ENCODE data around the gene IFITM10. TPM values are rescaled to one million over a fixed set of nuclear protein-coding genes. Genes with fewer than 3 reads are reported as not detected.

IFITM10 gene
- polyA plus RNA-seq, 1 experiment, result 0.04 TPM

GRCh38 chr11:1738380-1738779 is 12.0 kb downstream of the IFITM10 start:
- no peak overlapping the region for H3K27ac ChIP-seq (ENCODE audit: low read depth, low read length)
- DNase-seq (ENCODE audit: low read depth, low spot score), result no peak
- H3K27me3 ChIP-seq (ENCODE audit: control insufficient read depth, insufficient read depth, low read length), result peaks cover 10% of the 10 kb centered on the region
- TF ChIP-seq CTCF (IDR thresholded peaks at IDR 0.05; ENCODE audit: low read depth, low read length), result no peak
- ChIA-PET POLR2A (interaction anchor here (0.6 kb wide), 1 partner anchor 34 kb away, joined by 3 read pairs; no protein-coding TSS in a partner anchor), CTCF (no interaction called here)
- H3K4me3 ChIP-seq (ENCODE audit: low read depth, low read length), result no peak overlapping the region
- H3K9me3 ChIP-seq (ENCODE audit: control insufficient read depth, insufficient read depth, low read length), result peaks cover 15% of the 10 kb centered on the region

- DNase-seq (ENCODE audit: low read depth, low spot score), result no peak
- no peak for TF ChIP-seq CTCF (IDR thresholded peaks at IDR 0.05; ENCODE audit: low read depth, low read length)
- H3K9me3 ChIP-seq (ENCODE audit: control insufficient read depth, insufficient read depth, low read length), result peaks cover 15% of the 10 kb centered on the region
- no peak overlapping the region for H3K27ac ChIP-seq (ENCODE audit: low read depth, low read length)
- no peak overlapping the region for H3K4me3 ChIP-seq (ENCODE audit: low read depth, low read length)
- H3K27me3 ChIP-seq (ENCODE audit: control insufficient read depth, insufficient read depth, low read length), result peaks cover 12% of the 10 kb centered on the region
- ChIA-PET POLR2A (no interaction called here), CTCF (no interaction called here)
Measured at GRCh38 chr11:1737080-1737757, 13.2 kb downstream of the IFITM10 start.

- POLR2A ChIA-PET, result no interaction called here
- DNase-seq (ENCODE audit: low read depth, low spot score), result no peak
- no peak overlapping the region for H3K4me3 ChIP-seq (ENCODE audit: low read depth, low read length)
- TF ChIP-seq CTCF (IDR thresholded peaks at IDR 0.05; ENCODE audit: low read depth, low read length), result no peak
- H3K27me3 ChIP-seq (ENCODE audit: control insufficient read depth, insufficient read depth, low read length), result peaks cover 10% of the 10 kb centered on the region
- H3K9me3 ChIP-seq (ENCODE audit: control insufficient read depth, insufficient read depth, low read length), result peaks cover 15% of the 10 kb centered on the region
- no peak overlapping the region for H3K27ac ChIP-seq (ENCODE audit: low read depth, low read length)
- CTCF ChIA-PET, result no interaction called here
Measured at GRCh38 chr11:1736447-1736992, 13.9 kb downstream of the IFITM10 start.

- TF ChIP-seq CTCF (IDR thresholded peaks at IDR 0.05; ENCODE audit: low read depth, low read length), result no peak
- POLR2A ChIA-PET, result no interaction called here
- H3K4me3 ChIP-seq (ENCODE audit: low read depth, low read length), result no peak overlapping the region
- no peak overlapping the region for H3K27ac ChIP-seq (ENCODE audit: low read depth, low read length)
- H3K27me3 ChIP-seq (ENCODE audit: control insufficient read depth, insufficient read depth, low read length), result peaks cover 9% of the 10 kb centered on the region
- peaks cover 15% of the 10 kb centered on the region for H3K9me3 ChIP-seq (ENCODE audit: control insufficient read depth, insufficient read depth, low read length)
- no peak for DNase-seq (ENCODE audit: low read depth, low spot score)
- CTCF ChIA-PET, result interaction anchor here (0.5 kb wide), 1 partner anchor 17 kb away, joined by 4 read pairs; no protein-coding TSS in a partner anchor
Measured at GRCh38 chr11:1735271-1735670, 15.1 kb downstream of the IFITM10 start.

GRCh38 chr11:1734641-1735081 is 15.7 kb downstream of the IFITM10 start:
- Histone ChIP-seq H3K27ac (ENCODE audit: low read depth, low read length) (no peak overlapping the region), H3K4me3 (ENCODE audit: low read depth, low read length) (no peak overlapping the region), H3K9me3 (ENCODE audit: control insufficient read depth, insufficient read depth, low read length) (peaks cover 15% of the 10 kb centered on the region), H3K27me3 (ENCODE audit: control insufficient read depth, insufficient read depth, low read length) (peaks cover 14% of the 10 kb centered on the region)
- DNase-seq (ENCODE audit: low read depth, low spot score), result no peak
- ChIA-PET POLR2A (no interaction called here), CTCF (no interaction called here)
- TF ChIP-seq CTCF (IDR thresholded peaks at IDR 0.05; ENCODE audit: low read depth, low read length), result no peak
